GM18867 (cell line): ENCODE results near the gene KMT2B.

Source experiments
- ATAC-seq: cut with Tn5 transposase; IDR thresholded peaks from one replicate; pipeline ENCODE4 v1.9.1; 2021; ENCODE audit warnings: mild to moderate bottlenecking, moderate library complexity; ENCODE audit not compliant: unreplicated experiment

Gene KMT2B

DNA sequence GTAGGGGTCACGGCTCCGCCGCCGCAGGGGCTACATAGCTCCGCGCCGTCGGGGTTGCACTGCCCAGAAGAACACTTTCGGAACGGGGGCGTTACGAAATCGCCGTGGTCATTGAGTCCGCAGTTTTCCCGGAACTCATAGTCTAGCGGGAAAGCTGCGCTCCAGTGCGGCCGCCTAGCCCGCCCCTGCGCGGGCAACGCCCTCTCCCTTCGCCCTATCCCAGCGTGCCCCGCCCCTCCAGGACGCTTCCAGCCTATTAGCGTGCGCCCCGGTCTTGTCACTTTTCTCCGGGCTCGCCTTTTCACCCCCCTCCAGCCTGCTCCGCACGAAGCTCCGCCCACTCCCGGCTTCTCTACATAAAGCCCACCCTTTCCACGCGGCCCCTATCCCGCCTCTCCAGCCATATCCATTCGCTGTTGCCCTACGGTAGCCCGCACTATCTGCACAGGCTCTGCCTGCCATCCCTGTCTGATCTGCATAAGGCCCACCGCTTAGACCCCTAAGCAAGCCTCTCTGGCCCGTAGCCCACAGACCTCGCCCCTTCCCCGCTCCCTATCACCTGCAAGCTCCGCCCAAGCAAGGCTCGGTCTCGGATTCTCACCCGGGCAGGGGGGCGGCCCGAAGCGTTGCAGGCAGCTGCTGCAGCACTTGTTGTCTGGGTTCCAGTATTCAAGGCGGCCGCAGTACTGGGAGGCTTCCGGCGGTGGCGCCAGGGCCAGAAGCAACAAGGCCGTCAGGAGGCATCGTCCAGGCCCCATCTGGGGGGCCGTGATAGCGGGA is 22.8 kb downstream of the KMT2B start:
- peak; percentile 50 for ATAC-seq

DNA sequence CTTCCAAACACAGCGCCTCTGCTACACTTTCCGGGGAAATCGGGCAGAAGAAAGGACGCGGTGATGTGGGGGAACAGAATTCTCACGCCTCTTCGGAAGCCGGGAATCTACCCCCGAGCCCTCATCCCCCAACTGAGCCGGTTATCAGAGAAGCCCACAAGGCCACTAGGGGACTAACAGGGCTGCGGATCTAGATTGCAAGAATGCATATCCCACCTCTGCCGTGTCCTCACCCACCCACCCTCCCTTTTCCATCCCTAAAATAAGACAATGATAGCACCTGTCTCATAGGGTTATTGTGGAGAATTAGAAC is 23.4 kb downstream of the KMT2B start:
- ATAC-seq: no peak

DNA sequence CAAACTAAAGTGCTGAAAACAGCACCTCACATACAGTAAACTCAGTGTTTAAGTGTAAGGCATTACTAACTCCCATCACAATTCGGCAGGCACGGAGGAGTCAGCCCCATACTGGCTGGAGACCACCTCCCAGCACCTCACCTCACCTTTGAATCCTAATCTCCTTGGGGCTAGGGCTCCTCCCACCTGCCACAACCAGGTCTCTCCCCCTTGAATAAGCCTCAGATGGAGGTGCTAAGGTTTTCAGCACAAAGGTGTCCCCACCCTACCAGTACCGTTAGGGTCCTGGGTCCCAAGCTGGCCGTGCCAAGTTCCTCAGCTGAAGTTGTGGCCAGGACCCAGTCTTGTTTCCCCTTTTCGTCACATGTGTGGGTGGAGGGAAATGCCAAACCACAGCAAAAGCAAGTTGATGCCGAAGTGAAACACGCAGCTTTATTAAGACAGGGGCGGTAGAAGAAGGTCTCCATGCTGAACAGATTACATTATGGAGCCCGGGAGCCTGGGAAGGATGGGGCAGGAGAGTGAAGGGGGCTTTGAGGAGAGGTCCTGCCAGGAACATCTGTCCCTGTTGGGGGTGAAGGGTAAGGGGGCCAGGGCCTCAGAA is 24.4 kb downstream of the KMT2B start, which contains the start of gene IGFLR1:
TSS of gene IGFLR1 (minus strand) at position 332 of the 604 bp plus-strand sequence. CDS start 1,272 bp downstream, outside the sequence.
- ATAC-seq: no peak

DNA sequence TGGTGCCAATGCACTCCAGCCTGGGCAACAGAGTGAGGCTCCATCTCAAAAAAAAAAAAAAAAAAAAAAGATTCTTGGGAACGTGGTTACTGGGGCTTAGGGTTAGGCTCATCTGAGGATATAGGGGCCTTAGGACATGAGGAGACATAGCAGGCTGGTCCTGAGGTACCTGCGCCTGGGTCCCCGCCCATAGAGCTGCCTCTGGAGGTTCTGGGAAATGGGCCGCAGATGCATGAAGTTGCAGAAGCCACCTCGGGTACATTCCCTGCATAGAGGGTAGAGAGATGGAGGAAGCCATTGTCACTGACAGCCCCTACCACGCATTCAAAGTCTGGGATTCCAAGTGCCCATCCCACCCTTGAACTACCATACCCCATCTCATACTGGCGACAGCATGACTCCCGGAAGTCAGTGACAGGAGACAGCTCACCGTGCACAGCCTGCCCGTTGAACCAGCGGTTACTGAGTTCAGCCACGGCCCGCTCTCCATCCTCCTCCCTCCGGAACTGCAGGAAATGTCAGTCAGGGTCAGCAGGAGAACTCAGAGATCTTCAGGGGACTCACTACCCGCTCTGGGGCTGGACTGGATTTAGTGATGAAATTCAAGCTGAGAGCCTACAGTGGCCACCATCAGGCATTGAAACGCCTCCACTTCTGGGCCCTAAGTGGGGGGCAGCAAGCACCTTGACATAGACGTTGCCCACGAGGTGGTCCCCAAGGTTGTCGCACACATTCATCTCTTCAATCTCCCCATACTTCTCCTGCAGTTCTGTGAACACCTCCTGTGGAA is 26.0 kb downstream of the KMT2B start:
- no peak for ATAC-seq

DNA sequence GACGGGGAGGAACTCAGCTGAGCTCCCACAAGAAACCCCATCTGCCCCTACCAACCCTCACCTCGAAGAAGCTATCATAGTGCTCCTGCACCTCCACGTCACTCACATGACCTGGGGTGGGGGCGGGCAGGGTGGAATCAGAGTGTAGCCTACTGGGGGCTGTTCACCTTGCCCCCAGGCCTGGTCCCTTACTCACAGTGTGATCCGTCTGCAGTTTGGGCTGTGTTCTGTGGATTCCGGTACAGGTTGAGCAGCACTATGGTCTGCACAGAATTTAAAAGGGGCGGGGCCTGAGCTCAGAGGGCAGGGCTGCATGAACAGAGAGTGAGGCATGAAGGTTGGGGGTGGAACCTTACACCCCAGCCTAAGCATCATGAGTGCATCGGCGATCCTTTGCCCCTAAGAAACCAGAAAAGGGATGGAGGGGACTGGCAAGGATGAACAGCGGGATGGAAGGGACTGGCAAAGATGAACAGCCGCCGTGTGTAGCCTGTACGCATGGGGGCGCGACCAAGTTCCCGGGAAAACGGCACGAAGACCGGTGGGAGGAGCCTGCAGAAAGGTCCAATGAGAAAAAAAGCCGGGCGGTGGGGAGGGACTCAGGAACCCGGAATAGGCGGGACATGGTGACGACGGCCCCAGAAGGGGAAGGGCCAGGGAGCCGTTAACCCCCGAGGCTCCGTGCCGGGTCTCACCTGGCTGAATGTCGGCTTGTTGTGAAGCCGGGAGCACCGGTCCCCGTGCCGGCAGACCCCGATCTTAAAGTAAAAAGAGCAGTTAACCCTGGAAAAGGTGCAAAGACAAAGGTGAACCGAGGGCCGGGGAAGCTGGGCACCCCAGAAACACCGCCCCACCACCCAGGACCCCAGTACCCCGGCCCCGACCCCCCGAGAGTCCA is 26.9 kb downstream of the KMT2B start:
- ATAC-seq: peak; percentile 41

DNA sequence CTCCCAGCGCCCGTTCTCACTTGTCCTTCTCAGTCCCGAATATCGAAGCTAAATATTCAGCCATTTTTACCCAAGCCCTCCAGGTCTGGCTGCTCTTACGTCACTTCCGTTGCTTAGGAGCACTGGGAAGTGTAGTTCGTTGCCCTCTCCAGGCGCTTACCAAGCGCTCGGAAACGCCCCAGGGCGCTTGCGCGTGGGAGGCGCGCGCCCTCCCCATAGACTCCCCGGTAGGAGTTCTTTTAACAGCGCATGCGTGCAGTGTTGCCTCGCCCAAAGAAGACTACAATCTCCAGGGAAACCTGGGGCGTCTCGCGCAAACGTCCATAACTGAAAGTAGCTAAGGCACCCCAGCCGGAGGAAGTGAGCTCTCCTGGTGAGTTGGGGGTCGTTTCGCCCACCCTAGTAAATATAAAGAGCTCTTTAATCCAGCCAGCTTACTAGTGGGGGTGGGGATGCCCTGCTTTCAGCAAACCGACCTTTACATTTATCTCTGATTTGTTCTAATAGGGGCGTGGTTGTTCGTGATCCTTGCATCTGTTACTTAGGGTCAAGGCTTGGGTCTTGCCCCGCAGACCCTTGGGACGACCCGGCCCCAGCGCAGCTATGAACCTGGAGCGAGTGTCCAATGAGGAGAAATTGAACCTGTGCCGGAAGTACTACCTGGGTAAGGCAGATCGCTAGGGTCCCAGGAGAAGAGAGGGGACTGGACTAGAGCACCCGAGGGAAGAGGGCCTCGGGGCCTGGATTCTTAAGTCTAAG is 27.7 kb downstream of the KMT2B start, which contains the start of the genes PSENEN and U2AF1L4:
TSS of gene PSENEN (plus strand) at position 324 of the 759 bp plus-strand sequence. CDS start at position 604, 280 bp downstream.
TSS of gene U2AF1L4 (minus strand) at position 91 of the 759 bp plus-strand sequence. CDS start at position 64, 27 bp downstream.
- ATAC-seq: peak; percentile 36

DNA sequence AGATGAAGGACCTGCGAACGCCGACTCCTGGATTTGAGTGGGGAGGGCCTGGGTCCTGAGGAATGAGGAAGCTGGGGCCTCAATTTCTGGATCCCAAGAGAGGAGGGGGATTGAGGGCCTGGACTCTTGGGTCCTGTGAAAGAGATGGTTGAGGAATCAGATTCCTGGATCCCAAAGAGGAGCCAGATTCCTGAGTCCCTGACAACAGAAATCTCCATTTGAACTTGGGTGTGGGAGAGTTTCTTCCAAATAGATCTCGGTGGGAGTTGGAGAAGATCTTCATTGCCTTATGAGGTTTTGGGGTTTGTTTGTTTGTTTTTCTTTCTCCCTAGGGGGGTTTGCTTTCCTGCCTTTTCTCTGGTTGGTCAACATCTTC is 28.3 kb downstream of the KMT2B start:
- ATAC-seq: no peak

DNA sequence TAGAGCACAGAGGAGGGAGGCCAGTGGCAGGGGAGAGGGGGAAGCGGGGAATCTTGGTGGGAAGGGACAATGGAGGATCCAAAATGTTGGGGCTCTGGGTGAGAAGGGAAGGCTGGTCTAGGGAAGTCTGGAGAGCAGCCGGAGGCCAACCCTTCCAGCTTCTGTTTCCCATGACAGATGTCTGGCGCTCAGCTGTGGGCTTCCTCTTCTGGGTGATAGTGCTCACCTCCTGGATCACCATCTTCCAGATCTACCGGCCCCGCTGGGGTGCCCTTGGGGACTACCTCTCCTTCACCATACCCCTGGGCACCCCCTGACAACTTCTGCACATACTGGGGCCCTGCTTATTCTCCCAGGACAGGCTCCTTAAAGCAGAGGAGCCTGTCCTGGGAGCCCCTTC is 28.7 kb downstream of the KMT2B start:
- ATAC-seq: no peak

DNA sequence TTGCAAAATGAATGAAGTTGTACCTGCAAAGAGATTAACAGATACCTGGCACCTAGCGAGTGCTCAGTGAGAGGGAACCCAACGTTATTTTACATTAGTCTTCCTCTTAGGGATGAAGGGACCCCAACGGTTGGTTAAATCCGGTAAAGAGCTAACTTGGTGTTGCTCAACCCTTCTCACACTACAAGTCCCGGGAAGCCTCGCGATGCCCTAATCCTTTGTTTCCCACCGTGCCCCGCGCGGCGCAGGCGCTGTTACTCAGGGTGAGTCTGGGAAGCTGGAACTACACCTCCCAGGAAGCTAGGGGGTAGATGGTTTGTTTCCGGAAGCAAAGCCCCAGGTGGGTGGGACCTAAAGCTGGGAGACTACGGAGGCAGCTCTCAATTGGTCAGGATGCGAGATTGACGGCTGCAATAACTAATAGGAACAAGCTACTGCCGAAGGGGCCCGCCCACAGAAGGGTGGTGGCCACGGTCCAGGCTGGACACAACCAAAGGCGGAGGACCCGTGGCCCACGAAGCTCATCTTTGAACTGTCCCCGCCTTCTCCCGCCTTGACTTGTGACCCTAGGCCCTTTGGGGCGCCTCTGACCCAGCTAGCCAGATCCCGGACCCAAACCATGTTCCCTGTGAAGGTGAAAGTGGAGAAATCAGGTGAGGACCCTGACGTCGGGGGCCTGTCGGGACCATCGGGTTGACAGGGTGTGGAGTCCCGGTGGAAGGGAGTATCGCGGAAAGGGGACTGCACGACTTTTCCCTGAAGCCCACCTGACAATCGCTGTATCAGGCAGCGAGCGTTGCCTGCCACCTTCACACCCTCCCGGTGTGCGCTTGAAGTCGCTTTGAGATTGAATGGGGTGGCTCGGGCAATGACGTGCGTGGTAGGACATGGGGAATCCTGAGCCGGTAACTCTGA is 30.6 kb downstream of the KMT2B start, which contains the start of gene LIN37:
TSS of gene LIN37 (plus strand) at position 471 of the 915 bp plus-strand sequence. CDS start at position 620, 149 bp downstream.
- peak; percentile 63 for ATAC-seq

DNA sequence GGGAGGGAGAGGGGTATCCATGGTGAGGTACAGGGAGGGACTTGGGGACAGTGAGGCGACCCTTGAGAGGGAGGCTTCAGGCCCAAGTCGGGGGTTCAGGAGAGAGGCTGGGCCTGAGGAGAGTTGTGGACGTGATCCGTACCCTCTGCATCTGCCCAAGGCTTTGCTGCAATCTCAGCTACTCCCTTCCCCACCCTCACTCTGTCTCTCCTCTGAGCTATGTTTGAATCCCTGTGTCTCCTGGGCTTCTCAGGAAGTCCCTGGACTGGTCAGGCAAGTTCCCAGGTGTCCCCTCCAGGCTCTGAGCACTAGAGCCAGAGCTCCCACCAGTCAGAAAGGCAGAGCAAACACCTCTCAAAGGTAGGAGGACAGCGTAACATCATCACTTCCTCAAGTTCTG is 32.4 kb downstream of the KMT2B start:
- ATAC-seq: no peak

DNA sequence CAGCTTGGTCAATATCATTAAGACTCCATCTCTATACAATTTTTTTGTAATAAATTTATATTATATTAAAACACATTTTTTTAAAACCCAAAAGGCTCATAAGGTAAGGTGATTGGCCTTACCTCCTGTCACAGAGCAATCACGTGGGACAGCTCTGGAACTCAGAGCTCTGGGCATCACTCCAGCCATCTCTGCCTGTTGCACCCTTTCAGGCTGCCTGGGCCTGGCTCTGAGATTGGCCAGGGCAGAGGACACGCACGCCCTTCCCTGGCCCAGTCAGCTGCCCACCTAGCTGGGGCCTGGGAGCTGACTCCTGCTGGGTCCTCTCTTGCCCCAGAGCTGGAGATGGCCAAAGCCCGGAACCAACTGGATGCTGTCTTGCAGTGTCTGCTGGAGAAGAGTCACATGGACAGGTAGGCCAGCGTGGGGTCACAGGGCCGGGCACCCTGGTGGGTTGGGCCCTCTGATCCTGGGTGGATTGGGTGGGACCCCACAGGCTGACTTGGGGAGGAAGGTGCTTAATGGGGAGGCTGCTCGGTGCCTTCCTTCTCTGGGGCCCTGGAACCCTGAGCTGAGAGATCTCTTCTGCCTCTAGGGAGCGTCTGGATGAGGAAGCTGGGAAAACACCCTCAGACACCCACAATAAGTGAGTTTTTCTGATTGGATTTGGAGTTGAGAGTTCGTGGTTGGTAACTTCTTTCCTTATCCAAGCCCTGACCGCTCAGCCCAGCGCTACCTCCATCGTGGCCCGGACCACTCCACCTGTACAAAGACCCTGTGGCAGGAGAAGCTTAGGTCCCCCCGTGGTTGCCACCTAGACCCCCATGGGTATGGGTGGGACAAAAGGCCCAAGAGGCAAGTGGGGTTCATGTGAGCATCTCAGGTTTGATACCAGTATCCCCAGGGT is 34.3 kb downstream of the KMT2B start:
- ATAC-seq: no peak

DNA sequence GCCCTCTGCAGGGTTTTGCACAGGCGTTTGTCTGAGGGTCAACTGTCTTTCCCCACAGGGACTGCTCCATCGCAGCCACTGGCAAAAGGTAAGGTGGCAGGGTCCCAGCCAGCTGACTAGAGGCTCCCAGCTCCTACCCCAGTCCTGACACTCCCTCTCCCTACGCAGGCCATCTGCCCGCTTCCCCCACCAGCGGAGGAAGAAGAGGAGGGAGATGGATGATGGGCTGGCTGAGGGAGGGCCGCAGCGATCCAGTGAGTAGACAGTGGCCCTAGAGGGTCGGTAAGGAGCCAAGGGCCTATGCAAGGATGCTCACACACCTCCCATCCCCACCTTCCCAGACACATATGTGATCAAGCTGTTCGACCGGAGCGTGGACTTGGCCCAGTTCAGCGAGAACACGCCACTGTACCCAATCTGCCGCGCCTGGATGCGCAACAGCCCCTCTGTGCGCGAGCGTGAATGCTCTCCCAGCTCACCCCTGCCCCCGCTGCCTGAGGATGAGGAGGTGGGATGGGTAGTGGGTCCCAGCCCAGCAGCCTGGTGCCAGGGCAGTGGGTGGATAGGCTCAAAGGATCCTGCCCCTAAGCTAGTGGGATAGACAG is 35.0 kb downstream of the KMT2B start:
- no peak for ATAC-seq

DNA sequence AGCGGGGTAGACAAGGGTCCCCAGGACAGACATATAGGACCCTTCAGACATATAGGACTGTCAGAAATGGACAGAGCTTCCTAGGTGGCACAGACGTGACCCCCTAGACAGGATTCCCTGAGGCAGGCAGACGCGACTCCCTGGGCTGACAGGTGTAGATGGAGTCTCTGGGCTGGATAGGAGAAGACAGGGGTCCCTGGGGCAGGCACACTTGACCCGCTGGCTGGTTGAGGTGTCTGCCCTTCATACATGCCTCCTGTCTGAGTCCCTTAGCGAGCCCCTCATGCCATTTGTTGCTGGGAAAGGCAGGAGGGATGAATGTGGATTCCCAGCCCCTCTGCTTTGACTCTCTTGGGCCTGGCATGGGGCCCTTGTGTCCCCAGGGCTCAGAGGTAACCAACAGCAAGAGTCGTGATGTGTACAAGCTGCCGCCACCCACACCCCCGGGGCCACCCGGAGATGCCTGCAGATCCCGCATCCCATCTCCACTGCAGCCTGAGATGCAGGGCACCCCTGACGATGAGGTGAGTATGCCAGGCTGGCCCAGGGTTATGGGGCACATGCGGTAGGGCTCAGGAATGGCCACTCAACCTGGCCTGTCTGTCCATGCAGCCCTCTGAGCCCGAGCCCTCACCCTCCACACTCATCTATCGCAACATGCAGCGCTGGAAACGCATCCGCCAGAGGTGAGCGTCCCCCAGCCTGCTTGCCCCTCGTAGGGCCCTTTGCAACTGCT is 36.0 kb downstream of the KMT2B start:
- no peak for ATAC-seq

DNA sequence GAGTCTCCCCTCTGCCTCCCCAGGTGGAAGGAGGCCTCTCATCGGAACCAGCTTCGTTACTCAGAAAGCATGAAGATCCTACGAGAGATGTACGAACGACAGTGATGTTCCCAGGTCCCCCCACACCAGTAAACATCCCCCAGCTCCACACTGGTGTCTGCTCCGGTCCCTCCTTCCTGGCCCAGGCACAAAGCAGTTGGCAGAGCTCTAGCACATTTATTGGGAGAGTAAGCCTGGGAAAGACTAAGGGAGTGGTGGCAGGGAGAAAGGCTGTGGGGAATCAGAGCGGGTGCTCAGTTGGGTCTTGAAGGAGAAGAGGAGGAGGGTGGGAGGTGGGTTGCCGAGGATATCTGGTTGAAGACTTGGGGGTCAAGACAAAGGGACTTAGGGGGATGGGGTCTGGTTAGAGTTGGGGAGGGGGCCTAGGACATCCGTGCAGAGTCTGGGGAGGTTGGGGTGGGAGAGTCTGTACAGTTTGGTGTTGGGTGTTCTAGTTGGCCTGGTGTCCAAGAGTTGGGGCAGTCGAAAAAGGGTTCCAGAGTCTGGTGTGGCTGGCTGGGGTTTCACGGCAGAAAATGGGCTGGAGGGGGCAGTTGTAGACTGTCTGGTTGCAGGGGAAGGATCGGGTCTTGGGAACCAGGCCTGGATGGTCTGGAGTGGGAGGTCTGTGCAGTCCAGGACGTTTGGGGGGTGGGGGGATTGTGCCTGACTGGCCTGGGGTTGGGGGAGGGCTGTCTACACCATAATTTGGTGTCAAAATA is 36.7 kb downstream of the KMT2B start:
- ATAC-seq: no peak

DNA sequence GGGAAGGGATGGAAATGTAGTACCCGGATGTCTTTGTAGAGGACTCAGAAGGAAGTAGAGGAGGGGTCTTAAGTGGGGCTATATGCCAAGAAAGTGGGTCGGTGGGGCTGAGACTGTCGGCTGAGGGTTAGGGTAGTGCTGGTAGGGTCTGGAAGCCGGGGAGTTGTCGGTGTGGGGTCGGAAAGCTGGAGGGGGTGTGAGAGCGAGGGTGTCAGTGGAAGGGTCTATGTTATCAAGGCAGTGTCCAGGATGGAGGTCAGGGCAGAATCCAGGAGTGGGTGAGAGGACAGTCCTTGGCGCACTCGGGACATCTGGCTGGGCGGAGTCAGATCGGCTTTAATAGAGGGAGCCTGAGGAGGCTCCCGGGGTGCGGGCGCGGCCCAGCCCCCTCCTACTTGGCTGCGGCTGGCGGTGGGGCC is 37.3 kb downstream of the KMT2B start:
- ATAC-seq: no peak
